Measurements from ENCODE around the gene PRKAG2.

Gene PRKAG2

DNA sequence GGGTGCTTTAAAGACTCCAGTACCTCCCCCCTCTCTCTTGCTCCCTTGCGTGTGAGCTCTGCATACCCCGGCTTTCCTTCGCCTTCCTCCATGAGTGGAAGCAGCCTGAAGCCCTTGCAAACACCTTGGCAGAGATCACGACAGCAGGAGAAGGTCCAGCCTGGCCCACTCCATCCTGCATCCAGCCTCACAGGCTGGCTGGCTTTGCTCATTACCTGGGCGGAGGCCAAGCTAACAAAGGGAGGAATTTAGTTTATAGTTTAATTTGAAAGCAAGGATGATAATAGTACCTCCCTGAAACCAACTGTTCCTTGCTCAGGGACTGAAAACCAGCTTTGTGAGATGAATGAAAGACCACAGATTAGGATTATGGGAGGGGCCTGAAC lies 99.4 kb downstream of the PRKAG2 start:
- no peak for TF ChIP-seq FOXM1 (IDR thresholded peaks at IDR 0.05; ENCODE audit: borderline replicate concordance, low read depth)

DNA sequence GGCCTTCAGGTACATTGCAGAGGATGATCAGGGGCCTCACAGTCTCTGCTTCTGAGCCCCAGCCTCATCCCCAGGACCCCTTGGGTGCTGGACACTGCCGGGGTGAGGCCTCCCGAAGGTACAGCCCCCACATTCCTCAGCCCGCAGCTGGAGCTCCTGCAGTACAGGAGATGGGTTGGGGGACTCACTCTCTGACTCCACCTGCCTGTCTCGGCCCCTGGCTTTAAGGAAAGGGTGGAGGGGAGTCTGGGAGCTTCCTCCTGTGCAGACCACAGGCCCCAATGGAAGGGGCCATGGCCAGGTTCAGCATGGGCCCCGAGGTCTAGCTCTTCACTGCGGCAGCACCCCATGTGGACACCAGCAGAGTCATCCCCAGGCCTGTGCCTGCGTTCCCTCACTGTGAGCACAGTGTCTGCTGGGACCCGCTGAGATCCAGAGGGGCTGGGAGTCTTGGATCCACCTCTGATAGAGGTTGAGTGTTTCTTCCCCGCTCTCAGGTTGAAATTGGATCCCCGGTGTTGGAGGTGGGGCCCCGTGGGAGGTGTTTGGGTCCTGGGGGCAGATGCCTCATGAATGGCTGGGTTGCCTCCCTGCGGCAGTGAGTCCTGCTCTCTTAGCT lies 99.9 kb downstream of the PRKAG2 start:
- no peak for TF ChIP-seq EGR1 (IDR thresholded peaks at IDR 0.05)
- TF ChIP-seq CEBPB (IDR thresholded peaks at IDR 0.05), result no peak
- TF ChIP-seq, protein P1, sequence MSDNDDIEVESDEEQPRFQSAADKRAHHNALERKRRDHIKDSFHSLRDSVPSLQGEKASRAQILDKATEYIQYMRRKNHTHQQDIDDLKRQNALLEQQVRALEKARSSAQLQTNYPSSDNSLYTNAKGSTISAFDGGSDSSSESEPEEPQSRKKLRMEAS (IDR thresholded peaks at IDR 0.05), result no peak
- TF ChIP-seq, protein P2, sequence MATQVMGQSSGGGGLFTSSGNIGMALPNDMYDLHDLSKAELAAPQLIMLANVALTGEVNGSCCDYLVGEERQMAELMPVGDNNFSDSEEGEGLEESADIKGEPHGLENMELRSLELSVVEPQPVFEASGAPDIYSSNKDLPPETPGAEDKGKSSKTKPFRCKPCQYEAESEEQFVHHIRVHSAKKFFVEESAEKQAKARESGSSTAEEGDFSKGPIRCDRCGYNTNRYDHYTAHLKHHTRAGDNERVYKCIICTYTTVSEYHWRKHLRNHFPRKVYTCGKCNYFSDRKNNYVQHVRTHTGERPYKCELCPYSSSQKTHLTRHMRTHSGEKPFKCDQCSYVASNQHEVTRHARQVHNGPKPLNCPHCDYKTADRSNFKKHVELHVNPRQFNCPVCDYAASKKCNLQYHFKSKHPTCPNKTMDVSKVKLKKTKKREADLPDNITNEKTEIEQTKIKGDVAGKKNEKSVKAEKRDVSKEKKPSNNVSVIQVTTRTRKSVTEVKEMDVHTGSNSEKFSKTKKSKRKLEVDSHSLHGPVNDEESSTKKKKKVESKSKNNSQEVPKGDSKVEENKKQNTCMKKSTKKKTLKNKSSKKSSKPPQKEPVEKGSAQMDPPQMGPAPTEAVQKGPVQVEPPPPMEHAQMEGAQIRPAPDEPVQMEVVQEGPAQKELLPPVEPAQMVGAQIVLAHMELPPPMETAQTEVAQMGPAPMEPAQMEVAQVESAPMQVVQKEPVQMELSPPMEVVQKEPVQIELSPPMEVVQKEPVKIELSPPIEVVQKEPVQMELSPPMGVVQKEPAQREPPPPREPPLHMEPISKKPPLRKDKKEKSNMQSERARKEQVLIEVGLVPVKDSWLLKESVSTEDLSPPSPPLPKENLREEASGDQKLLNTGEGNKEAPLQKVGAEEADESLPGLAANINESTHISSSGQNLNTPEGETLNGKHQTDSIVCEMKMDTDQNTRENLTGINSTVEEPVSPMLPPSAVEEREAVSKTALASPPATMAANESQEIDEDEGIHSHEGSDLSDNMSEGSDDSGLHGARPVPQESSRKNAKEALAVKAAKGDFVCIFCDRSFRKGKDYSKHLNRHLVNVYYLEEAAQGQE (IDR thresholded peaks at IDR 0.05; ENCODE audit: low read depth), result no peak
- TF ChIP-seq, protein P3, sequence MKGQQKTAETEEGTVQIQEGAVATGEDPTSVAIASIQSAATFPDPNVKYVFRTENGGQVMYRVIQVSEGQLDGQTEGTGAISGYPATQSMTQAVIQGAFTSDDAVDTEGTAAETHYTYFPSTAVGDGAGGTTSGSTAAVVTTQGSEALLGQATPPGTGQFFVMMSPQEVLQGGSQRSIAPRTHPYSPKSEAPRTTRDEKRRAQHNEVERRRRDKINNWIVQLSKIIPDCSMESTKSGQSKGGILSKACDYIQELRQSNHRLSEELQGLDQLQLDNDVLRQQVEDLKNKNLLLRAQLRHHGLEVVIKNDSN (IDR thresholded peaks at IDR 0.05), result no peak
- TF ChIP-seq TCF12 (IDR thresholded peaks at IDR 0.05; ENCODE audit: low read depth), result no peak
- TF ChIP-seq EP300 (IDR thresholded peaks at IDR 0.05; ENCODE audit: borderline replicate concordance), result no peak
- TF ChIP-seq YY1 (IDR thresholded peaks at IDR 0.05; ENCODE audit: low read depth), result no peak
- TF ChIP-seq NFIC (IDR thresholded peaks at IDR 0.05), result no peak
- no peak for TF ChIP-seq CREB1 (IDR thresholded peaks at IDR 0.05; ENCODE audit: low read depth)
- TF ChIP-seq FOXM1 (IDR thresholded peaks at IDR 0.05; ENCODE audit: borderline replicate concordance, low read depth), result no peak

DNA sequence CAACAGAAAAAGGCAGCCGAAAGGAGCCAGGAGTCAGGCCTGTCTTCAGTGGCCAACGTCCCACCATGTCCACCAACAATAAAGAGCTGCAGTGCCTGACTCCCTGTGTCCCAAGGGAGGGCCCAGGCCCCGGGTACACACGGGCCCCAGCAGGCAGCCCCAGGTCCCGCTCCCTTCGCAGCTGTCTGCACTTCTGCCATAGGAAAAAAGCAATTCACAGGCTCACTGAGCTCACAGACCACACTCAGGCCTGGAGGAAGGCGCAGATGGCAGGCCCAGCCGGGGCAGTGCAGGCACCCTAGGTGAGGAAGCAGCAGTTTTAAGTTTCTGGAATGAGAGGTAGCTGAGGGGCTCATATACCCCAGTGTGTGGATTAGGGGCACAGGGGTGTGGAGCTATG lies 100.5 kb downstream of the PRKAG2 start:
- TF ChIP-seq ZBTB7A (IDR thresholded peaks at IDR 0.05; ENCODE audit: low read depth), result no peak
- TF ChIP-seq FOXM1 (IDR thresholded peaks at IDR 0.05; ENCODE audit: borderline replicate concordance, low read depth), result no peak
- no peak for TF ChIP-seq YY1 (IDR thresholded peaks at IDR 0.05; ENCODE audit: low read depth)
- no peak for TF ChIP-seq NFIC (IDR thresholded peaks at IDR 0.05)
- no peak for TF ChIP-seq TCF12 (IDR thresholded peaks at IDR 0.05; ENCODE audit: low read depth)
- TF ChIP-seq, protein P3 (IDR thresholded peaks at IDR 0.05), result no peak
- TF ChIP-seq, protein P1 (IDR thresholded peaks at IDR 0.05), result no peak
- no peak for TF ChIP-seq TEAD4 (IDR thresholded peaks at IDR 0.05)
- TF ChIP-seq TAF1 (IDR thresholded peaks at IDR 0.05; ENCODE audit: low read depth), result no peak

DNA sequence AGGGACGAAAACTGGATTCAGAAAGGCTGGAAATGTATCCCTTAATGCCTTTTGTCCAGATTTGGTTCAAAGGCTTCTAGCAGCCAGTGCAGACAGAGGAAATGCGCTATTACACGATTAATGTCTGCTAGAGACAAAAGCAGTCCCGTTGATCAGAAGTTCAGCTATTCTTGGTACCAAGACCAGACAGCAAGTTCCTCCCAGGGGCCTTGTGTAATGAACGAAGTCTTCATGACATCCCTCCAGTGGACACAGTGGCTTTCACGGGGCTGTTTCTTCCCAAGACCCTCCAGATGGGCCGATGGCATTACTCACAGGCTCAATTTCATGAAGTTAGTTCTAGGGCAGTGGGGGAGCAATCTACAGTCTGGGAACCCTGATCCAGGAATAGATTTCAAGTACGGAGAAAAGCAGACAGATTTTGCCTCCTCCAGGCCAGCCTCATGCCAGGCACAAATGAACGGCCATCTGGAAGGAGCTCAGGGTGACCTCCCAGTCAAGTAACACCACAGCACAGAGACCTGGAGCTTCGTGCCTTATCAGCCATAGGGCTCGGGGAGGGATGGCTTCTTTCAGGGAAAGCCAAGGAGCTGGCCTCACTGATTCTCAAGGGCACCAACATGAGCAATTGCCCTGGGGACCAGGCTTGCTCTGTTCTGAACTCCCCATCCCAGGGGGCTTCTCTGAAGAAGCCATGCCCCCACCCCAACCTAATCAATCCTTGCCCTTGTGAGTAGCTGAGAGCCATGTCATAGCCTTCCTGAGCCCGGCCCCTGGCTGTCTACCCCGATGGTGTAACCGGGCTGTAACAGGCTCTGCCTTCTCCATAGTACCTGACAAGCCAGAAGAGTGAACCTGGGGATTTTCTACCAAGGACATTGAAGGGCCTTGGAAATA lies 101.1 kb downstream of the PRKAG2 start:
- no peak for TF ChIP-seq FOXM1 (IDR thresholded peaks at IDR 0.05; ENCODE audit: borderline replicate concordance, low read depth)
- no peak for TF ChIP-seq RAD21 (IDR thresholded peaks at IDR 0.05; ENCODE audit: low read depth)
- no peak for TF ChIP-seq YY1 (IDR thresholded peaks at IDR 0.05; ENCODE audit: low read depth)
- TF ChIP-seq, protein P2 (IDR thresholded peaks at IDR 0.05; ENCODE audit: low read depth), result no peak
- no peak for TF ChIP-seq ZBTB7A (IDR thresholded peaks at IDR 0.05; ENCODE audit: low read depth)
- no peak for TF ChIP-seq CREB1 (IDR thresholded peaks at IDR 0.05; ENCODE audit: low read depth)
- TF ChIP-seq EGR1 (IDR thresholded peaks at IDR 0.05), result no peak
- no peak for TF ChIP-seq CEBPB (IDR thresholded peaks at IDR 0.05)
- TF ChIP-seq EP300 (IDR thresholded peaks at IDR 0.05; ENCODE audit: borderline replicate concordance), result no peak
- no peak for TF ChIP-seq NFIC (IDR thresholded peaks at IDR 0.05)
- TF ChIP-seq, protein P3 (IDR thresholded peaks at IDR 0.05), result no peak
- TF ChIP-seq TEAD4 (IDR thresholded peaks at IDR 0.05), result no peak
- no peak for TF ChIP-seq TAF1 (IDR thresholded peaks at IDR 0.05; ENCODE audit: low read depth)

DNA sequence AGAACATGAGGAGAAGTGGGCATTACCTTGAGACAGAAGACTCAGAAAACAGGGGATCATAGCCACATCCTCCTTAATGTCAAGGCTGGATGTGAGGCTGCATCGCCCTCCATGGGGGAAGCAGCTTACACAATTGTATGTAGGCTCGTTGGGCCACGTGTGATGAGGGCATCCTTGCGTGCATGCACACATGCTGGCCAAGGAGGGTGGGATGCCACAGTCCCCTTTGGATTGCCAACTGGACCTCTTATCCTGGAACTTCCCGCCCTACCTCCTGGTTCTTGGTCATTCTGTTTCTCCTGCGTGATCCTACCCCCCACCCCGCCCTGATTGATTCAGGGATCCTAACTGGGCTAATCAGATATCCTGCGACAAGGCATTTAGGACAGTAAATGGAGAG lies 102.0 kb downstream of the PRKAG2 start:
- TF ChIP-seq ZBTB7A (IDR thresholded peaks at IDR 0.05; ENCODE audit: low read depth), result no peak
- TF ChIP-seq EGR1 (IDR thresholded peaks at IDR 0.05), result no peak
- no peak for TF ChIP-seq FOXM1 (IDR thresholded peaks at IDR 0.05; ENCODE audit: borderline replicate concordance, low read depth)
- TF ChIP-seq, protein P1 (IDR thresholded peaks at IDR 0.05), result no peak
- TF ChIP-seq TCF12 (IDR thresholded peaks at IDR 0.05; ENCODE audit: low read depth), result no peak
- TF ChIP-seq, protein P3 (IDR thresholded peaks at IDR 0.05), result no peak
- TF ChIP-seq, protein P2 (IDR thresholded peaks at IDR 0.05; ENCODE audit: low read depth), result no peak
- no peak for TF ChIP-seq RAD21 (IDR thresholded peaks at IDR 0.05; ENCODE audit: low read depth)
- no peak for TF ChIP-seq TEAD4 (IDR thresholded peaks at IDR 0.05)
- no peak for TF ChIP-seq NFIC (IDR thresholded peaks at IDR 0.05)
- TF ChIP-seq YY1 (IDR thresholded peaks at IDR 0.05; ENCODE audit: low read depth), result no peak
